GM18508 (cell line): ENCODE measurements around the gene ETV6.

ENCODE experiments used
- ATAC-seq: cut with Tn5 transposase; IDR thresholded peaks from one replicate; pipeline ENCODE4 v1.9.1; 2021; ENCODE audit warnings: moderate number of reproducible peaks; ENCODE audit not compliant: insufficient read depth, unreplicated experiment

Gene ETV6

GRCh38 chr12:11712491-11712890 is 63.0 kb downstream of the ETV6 start:
- no peak for ATAC-seq

DNA sequence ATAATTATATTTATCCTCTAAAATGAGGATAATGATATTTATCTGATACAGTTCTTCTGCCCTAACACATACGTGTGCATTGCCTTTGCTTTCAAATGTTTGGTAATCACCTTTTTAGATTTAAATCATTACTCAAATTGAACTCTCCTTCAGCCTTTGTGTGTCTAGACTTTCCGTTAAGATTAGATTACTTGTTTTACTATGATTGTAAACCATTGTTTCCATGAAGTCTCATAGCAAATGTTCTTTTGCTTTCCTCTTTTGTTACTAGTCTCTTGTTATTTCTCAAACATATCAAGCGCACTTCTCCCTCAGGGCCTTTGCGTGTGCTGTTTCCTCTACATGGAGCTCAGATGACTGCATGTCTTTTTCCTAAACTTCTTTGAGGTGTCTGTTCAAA is 63.7 kb downstream of the ETV6 start:
- ATAC-seq, result no peak

GRCh38 chr12:11714626-11715025 is 65.2 kb downstream of the ETV6 start:
- no peak for ATAC-seq

DNA sequence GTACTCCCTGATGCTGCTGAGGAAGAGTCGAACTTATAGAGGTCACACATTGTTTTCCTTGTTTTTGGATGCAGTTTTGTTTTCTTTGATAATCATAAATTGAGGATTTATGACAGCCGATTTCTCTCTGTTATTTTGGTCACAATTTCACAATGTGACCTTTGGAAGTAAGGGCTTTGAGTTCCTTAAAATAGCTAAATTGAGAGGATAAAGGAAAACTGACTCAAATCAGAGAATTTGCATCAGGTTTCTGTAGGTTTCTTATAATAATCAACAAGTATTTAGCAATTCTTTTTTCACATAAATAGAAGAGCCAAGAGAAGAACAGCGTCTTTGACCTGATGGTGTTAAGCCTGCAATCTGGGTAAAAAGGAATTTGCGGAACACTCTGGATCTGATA is 66.1 kb downstream of the ETV6 start:
- ATAC-seq, result no peak

GRCh38 chr12:11716794-11717518 is 67.5 kb downstream of the ETV6 start:
- no peak for ATAC-seq

DNA sequence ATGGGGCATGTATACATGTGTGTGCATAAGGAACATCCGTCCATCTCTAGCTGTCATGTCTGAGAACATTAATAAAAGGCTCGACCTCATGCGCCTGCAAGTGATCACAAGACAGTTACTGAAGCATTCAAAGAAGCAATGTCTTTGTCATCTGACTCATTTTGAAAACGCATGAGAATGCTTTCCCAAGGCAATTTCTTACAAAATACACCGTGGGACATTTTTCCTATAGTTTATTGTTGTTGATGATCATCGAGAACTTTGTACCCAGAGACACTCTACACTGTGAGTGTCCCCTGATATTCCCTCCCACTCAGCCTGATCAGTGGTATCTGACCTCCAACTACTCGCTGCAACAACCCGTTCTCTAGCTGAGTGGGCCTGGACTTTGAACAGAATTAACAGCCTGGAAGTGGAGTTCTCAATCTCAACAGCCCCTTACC is 68.1 kb downstream of the ETV6 start:
- ATAC-seq, result no peak

DNA sequence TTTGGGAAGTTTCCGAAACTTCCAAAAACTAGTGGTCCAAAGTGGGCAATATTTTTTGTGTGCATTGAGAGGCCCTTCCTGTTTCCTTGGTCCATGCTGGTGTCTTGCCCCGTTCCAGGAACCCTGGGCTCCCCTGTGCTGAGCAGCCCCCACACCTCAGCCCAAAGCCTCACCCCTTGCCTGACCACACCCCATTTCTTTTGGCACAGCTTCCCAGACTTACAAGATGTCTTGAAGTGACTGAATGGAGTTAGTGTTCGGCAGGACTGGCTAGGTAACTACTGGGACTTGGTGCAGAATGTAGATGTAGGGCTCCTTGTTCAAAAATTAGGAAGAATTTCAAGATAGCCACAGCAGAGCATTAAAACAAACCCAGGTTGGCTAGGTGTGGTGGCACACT is 68.6 kb downstream of the ETV6 start:
- ATAC-seq, result no peak

DNA sequence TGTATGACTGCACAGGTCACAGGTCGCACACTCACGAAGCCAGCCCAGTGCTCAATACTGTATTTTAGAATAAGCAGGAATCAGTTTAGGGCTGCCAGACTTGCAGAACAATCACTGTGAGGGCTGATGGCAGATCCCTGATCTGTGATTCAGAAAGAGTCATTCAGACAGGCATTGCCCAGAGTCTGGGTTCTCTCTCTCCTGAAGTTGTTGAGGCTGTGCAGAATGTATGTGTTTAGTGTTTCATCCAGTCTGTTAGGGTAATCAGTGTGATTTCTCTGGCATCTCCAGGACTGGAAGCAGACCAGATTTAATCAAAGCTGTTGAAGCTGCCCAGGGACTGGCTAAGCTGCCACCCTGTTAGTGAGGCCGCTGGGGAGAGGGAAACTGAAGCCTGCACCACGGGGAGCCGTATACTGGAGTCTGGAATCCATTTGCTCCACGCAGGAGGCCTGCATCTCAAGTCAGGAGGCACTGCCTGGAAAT is 69.3 kb downstream of the ETV6 start:
- ATAC-seq, result no peak

GRCh38 chr12:11719678-11720099 is 70.2 kb downstream of the ETV6 start:
- ATAC-seq, result no peak

DNA sequence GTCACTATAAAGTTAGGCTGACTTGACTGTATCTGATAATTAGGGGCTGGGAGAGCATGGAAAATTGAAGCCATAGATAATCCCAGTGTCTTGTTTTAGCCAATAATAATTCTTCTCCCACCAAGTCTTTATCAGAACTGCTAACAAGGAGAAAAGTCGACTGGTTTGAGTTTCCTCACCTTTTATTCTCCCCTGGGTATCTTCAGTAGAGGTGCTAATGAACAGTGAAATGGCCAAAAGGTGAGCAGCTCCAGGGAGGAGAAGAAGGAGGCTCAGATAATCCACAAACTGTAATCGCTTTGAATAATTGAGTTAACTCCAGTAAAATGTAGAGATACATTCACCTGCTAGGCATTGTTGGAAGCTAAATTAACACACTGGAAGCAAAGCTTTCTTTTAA is 72.6 kb downstream of the ETV6 start:
- ATAC-seq, result no peak

- ATAC-seq, result no peak
Observed at GRCh38 chr12:11722578-11723138, 73.2 kb downstream of the ETV6 start.

GRCh38 chr12:11723993-11724392 is 74.5 kb downstream of the ETV6 start:
- ATAC-seq, result no peak

DNA sequence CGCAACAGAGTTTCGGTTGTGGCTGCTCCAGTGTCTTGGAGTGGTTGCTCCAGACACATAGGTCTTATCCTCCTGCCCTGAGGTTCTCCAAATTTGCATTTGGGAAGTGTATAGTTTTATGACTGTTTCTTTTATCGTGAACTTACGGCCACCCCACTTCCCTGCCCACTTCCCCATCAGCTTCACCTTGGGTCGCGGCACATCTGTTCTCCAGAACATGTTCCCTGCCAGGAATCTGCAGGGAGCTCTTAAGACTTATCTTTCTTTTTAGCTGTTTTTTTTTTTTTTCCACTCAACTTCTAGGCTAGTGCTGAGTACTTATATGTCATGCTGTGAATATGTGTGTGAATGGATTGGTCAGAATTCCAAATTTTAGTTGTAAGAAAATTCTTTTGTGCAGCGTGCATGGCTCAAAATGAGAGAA is 75.4 kb downstream of the ETV6 start:
- ATAC-seq, result no peak

GRCh38 chr12:11725686-11726085 is 76.2 kb downstream of the ETV6 start:
- no peak for ATAC-seq

GRCh38 chr12:11726659-11727058 is 77.2 kb downstream of the ETV6 start:
- ATAC-seq, result no peak

GRCh38 chr12:11727133-11727664 is 77.7 kb downstream of the ETV6 start:
- ATAC-seq, result no peak

DNA sequence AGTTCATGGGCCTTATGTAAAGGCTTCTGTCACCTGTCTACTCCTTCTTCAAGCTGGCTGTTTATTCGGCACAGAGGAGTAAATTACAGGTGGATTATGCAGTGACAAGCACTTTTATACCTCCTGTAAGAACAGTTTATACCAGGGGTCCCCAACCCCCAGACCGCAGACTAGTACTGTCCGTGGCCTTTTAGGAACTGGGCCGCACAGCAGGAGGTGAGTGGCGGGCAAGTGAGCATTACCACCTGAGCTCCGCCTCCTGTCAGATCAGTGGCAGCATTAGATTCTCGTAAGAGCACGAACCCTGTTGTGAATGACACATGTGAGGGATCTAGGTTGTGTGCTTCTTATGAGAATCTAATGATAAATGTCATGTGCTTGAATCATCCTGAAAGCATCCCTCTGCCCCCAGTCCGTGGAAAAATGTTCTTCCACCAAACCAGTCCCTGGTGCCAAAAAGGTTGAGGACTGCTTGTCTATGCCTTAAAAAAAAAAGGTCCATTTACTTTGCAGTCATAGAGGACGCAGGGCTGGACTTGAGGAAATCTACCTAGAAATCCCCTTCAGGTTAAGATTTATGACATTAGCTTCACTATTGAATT is 78.8 kb downstream of the ETV6 start:
- ATAC-seq, result no peak

- ATAC-seq, result no peak
Observed at GRCh38 chr12:11729008-11729407, 79.5 kb downstream of the ETV6 start.

- ATAC-seq, result no peak
Observed at GRCh38 chr12:11729439-11730150, 80.1 kb downstream of the ETV6 start.

DNA sequence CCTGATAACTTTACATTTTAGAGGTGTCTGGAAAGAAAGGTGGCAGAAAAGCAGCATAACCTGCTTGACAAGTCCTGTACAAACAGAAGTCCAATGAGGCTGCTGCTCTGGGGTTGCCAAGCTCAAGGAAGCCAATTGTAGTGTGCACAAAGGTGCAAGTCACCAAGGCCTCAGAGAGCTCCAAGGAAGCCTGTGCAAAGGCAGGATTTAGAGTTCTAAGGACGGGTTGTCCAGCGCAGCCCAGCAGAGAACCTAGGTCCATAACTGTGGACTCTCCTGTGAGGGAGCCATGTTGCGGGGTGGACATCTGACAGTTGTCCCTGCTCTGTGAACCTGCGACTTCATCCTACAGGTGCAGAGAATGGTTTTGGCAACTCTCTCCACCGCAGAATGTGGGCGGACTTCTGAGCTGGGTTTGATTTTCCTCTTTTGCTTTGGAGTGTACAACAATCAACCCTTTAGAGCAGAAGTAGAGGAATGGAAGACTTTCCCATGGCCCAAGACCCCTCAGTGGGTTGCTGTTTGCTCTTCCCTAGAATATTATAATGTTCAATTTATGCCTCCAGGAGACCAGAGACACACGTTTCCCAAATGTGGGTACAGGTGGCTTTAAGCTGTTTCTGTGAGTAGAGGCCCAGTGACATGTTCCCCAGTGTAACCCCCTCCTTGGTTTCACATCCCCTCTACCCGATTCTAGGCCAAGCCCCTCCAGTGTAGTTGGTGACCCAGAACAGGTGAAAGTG is 81.0 kb downstream of the ETV6 start:
- ATAC-seq, result peak; percentile 31
